Measurements from ENCODE around the gene P2RY2.
"Not testable (repeated sequence)": the region's sequence is repeated elsewhere in the genome, so short reads cannot be mapped to it uniquely, and the experiment has no call there.

P2RY2 gene

GRCh38 chr11:73270016-73270854 lies 52.2 kb downstream of the P2RY2 start:
- 92 to 93% methylated on average over 5 to 6 of the region's 7 CpGs for WGBS, 2 experiments (ENCODE audit: insufficient coverage in 2 of 2)
- Histone ChIP-seq H3K36me3 (ENCODE audit: control insufficient read depth, insufficient read depth, low read length) (no peaks in the 10 kb centered on the region), H3K4me1 (ENCODE audit: control insufficient read depth, insufficient read depth, low read length, poor library complexity, severe bottlenecking) (peaks cover 31% of the 10 kb centered on the region), H3K9me3 (ENCODE audit: control insufficient read depth, low read length) (no peaks in the 10 kb centered on the region), H3K4me3 (ENCODE audit: extremely low read depth, insufficient read depth, low read length, poor library complexity, severe bottlenecking) (no peak overlapping the region), H3K27ac (ENCODE audit: low read depth, low read length, severe bottlenecking) (peak overlapping the region; percentile 53)

- H3K9me3 ChIP-seq (ENCODE audit: control insufficient read depth, low read length): no peaks in the 10 kb centered on the region
- peak overlapping the region; percentile 87 for H3K27ac ChIP-seq (ENCODE audit: low read depth, low read length, severe bottlenecking)
- H3K4me1 ChIP-seq (ENCODE audit: control insufficient read depth, insufficient read depth, low read length, poor library complexity, severe bottlenecking): peaks cover 31% of the 10 kb centered on the region
- H3K36me3 ChIP-seq (ENCODE audit: control insufficient read depth, insufficient read depth, low read length): no peaks in the 10 kb centered on the region
- no peak overlapping the region for H3K4me3 ChIP-seq (ENCODE audit: extremely low read depth, insufficient read depth, low read length, poor library complexity, severe bottlenecking)
- 87 to 89% methylated on average over 15 to 18 of the region's 18 CpGs for WGBS, 2 experiments (ENCODE audit: insufficient coverage in 2 of 2)
These were observed 52.9 kb downstream of the P2RY2 start for GRCh38 chr11:73270855-73271477.

GRCh38 chr11:73271478-73271865 lies 53.4 kb downstream of the P2RY2 start:
- 75 to 92% methylated on average over 4 to 5 of the region's 10 CpGs for WGBS, 2 experiments (ENCODE audit: insufficient coverage in 2 of 2)
- H3K36me3 ChIP-seq (ENCODE audit: control insufficient read depth, insufficient read depth, low read length); H3K9me3 ChIP-seq (ENCODE audit: control insufficient read depth, low read length); H3K4me3 ChIP-seq (ENCODE audit: extremely low read depth, insufficient read depth, low read length, poor library complexity, severe bottlenecking): not testable (repeated sequence)
- peaks cover 31% of the 10 kb centered on the region for H3K4me1 ChIP-seq (ENCODE audit: control insufficient read depth, insufficient read depth, low read length, poor library complexity, severe bottlenecking)
- peak overlapping the region; percentile 87 for H3K27ac ChIP-seq (ENCODE audit: low read depth, low read length, severe bottlenecking)

- H3K4me1 ChIP-seq (ENCODE audit: control insufficient read depth, insufficient read depth, low read length, poor library complexity, severe bottlenecking): peaks cover 31% of the 10 kb centered on the region
- no peaks in the 10 kb centered on the region for H3K9me3 ChIP-seq (ENCODE audit: control insufficient read depth, low read length)
- H3K4me3 ChIP-seq (ENCODE audit: extremely low read depth, insufficient read depth, low read length, poor library complexity, severe bottlenecking): peak within 1 kb of the TSS; percentile 11
- WGBS, 2 experiments (ENCODE audit: insufficient coverage in 2 of 2): 75 to 80% methylated on average over 13 to 16 of the region's 17 CpGs
- H3K27ac ChIP-seq (ENCODE audit: low read depth, low read length, severe bottlenecking): peak within 1 kb of the TSS; percentile 87
- no peaks in the 10 kb centered on the region for H3K36me3 ChIP-seq (ENCODE audit: control insufficient read depth, insufficient read depth, low read length)
These were observed 54.0 kb downstream of the P2RY2 start, which contains the start of gene P2RY6 for GRCh38 chr11:73271936-73272679. Gene P2RY6 (plus strand): TSS chr11:73272338. CDS start chr11:73296519, 24,181 bp downstream.

GRCh38 chr11:73272680-73273038 lies 54.6 kb downstream of the P2RY2 start:
- peaks cover 35% of the 10 kb centered on the region for H3K4me1 ChIP-seq (ENCODE audit: control insufficient read depth, insufficient read depth, low read length, poor library complexity, severe bottlenecking)
- H3K27ac ChIP-seq (ENCODE audit: low read depth, low read length, severe bottlenecking): peak overlapping the region; percentile 87
- 91 to 100% methylated on average over 3 to 4 of the region's 7 CpGs for WGBS, 2 experiments (ENCODE audit: insufficient coverage in 2 of 2)

GRCh38 chr11:73273222-73273895 lies 55.3 kb downstream of the P2RY2 start:
- H3K4me1 ChIP-seq (ENCODE audit: control insufficient read depth, insufficient read depth, low read length, poor library complexity, severe bottlenecking): peaks cover 38% of the 10 kb centered on the region
- no peaks in the 10 kb centered on the region for H3K36me3 ChIP-seq (ENCODE audit: control insufficient read depth, insufficient read depth, low read length)
- H3K9me3 ChIP-seq (ENCODE audit: control insufficient read depth, low read length): no peaks in the 10 kb centered on the region
- no peak overlapping the region for H3K4me3 ChIP-seq (ENCODE audit: extremely low read depth, insufficient read depth, low read length, poor library complexity, severe bottlenecking)
- WGBS, 2 experiments (ENCODE audit: insufficient coverage in 2 of 2): 89% methylated on average over 4 to 6 of the region's 8 CpGs
- peak overlapping the region; percentile 87 for H3K27ac ChIP-seq (ENCODE audit: low read depth, low read length, severe bottlenecking)

More at GRCh38 chr11:73272680-73273038, 54.6 kb downstream of the P2RY2 start:
- no peaks in the 10 kb centered on the region for H3K36me3 ChIP-seq (ENCODE audit: control insufficient read depth, insufficient read depth, low read length)
- H3K4me3 ChIP-seq (ENCODE audit: extremely low read depth, insufficient read depth, low read length, poor library complexity, severe bottlenecking): peak overlapping the region; percentile 11
- no peaks in the 10 kb centered on the region for H3K9me3 ChIP-seq (ENCODE audit: control insufficient read depth, low read length)

GRCh38 chr11:73274191-73274590 lies 56.1 kb downstream of the P2RY2 start:
- H3K4me3 ChIP-seq (ENCODE audit: extremely low read depth, insufficient read depth, low read length, poor library complexity, severe bottlenecking); H3K9me3 ChIP-seq (ENCODE audit: control insufficient read depth, low read length); H3K36me3 ChIP-seq (ENCODE audit: control insufficient read depth, insufficient read depth, low read length); H3K27ac ChIP-seq (ENCODE audit: low read depth, low read length, severe bottlenecking): not testable (repeated sequence)
- H3K4me1 ChIP-seq (ENCODE audit: control insufficient read depth, insufficient read depth, low read length, poor library complexity, severe bottlenecking): peaks cover 37% of the 10 kb centered on the region
- WGBS, 2 experiments (ENCODE audit: insufficient coverage in 2 of 2): 72 to 86% methylated on average over 2 of the region's 4 CpGs

- Histone ChIP-seq H3K4me3 (ENCODE audit: extremely low read depth, insufficient read depth, low read length, poor library complexity, severe bottlenecking) (no peak overlapping the region), H3K36me3 (ENCODE audit: control insufficient read depth, insufficient read depth, low read length) (no peaks in the 10 kb centered on the region), H3K4me1 (ENCODE audit: control insufficient read depth, insufficient read depth, low read length, poor library complexity, severe bottlenecking) (peaks cover 30% of the 10 kb centered on the region), H3K27ac (ENCODE audit: low read depth, low read length, severe bottlenecking) (no peak overlapping the region), H3K9me3 (ENCODE audit: control insufficient read depth, low read length) (no peaks in the 10 kb centered on the region)
- 93 to 97% methylated on average over 11 of the region's 11 CpGs for WGBS, 2 experiments (ENCODE audit: insufficient coverage in 2 of 2)
These were observed 56.8 kb downstream of the P2RY2 start for GRCh38 chr11:73274722-73275380.

GRCh38 chr11:73275381-73275750 lies 57.3 kb downstream of the P2RY2 start:
- WGBS, 2 experiments (ENCODE audit: insufficient coverage in 2 of 2): 93 to 98% methylated on average over 4 of the region's 4 CpGs
- H3K36me3 ChIP-seq (ENCODE audit: control insufficient read depth, insufficient read depth, low read length): no peaks in the 10 kb centered on the region
- H3K9me3 ChIP-seq (ENCODE audit: control insufficient read depth, low read length): no peaks in the 10 kb centered on the region
- H3K4me1 ChIP-seq (ENCODE audit: control insufficient read depth, insufficient read depth, low read length, poor library complexity, severe bottlenecking): peaks cover 25% of the 10 kb centered on the region
- H3K4me3 ChIP-seq (ENCODE audit: extremely low read depth, insufficient read depth, low read length, poor library complexity, severe bottlenecking): no peak overlapping the region
- H3K27ac ChIP-seq (ENCODE audit: low read depth, low read length, severe bottlenecking): no peak overlapping the region

- Histone ChIP-seq H3K9me3 (ENCODE audit: control insufficient read depth, low read length) (no peaks in the 10 kb centered on the region), H3K4me1 (ENCODE audit: control insufficient read depth, insufficient read depth, low read length, poor library complexity, severe bottlenecking) (peaks cover 7% of the 10 kb centered on the region), H3K27ac (ENCODE audit: low read depth, low read length, severe bottlenecking) (no peak overlapping the region), H3K4me3 (ENCODE audit: extremely low read depth, insufficient read depth, low read length, poor library complexity, severe bottlenecking) (no peak overlapping the region), H3K36me3 (ENCODE audit: control insufficient read depth, insufficient read depth, low read length) (no peaks in the 10 kb centered on the region)
- 85 to 100% methylated on average over 2 of the region's 3 CpGs for WGBS, 2 experiments (ENCODE audit: insufficient coverage in 2 of 2)
These were observed 59.4 kb downstream of the P2RY2 start for GRCh38 chr11:73277467-73277866.
